ENCODE data around the gene OTULINL. TPM values are rescaled to one million over a fixed set of nuclear protein-coding genes. Genes with fewer than 3 reads are reported as not detected.

The OTULINL gene
- total RNA-seq: under 0.01 and 0.17 TPM in 2 replicates

DNA sequence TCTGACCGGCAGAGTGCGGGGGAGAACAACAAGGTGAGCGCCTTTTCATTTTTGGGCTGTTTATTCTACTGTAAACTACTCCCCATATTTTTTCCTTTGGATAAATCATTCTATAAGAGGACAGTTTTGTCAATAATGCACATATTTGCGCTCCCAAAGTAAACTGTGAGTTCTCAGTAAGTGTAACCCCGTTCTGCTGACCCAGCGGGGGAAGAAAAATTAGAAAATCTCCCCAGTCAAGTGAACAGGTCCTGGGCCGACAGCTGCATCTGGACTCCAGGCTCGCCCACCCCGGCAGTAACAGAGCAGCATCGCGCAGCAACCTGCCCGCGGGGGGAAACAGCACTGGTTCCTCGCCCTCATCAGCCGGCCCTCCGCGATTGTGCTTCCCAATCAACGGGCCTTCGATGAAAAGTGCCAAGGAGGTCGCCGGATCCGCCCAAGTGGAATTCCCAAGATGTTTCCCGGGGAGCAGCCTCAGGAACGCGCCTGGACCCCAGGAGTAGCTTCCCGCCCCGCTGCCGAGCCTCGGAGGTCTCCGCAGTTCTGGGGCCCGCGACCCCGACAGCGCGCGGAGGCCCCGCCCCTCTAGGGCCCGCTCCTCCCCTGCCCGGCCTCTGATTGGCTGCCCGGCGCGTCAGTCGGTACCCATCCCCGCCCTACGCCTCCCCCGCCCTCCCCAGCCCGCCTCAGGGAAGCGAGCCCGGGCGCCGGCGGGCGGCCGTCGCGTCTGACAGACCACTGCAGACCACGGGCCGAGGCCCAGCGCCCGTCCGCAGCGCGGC is at the start of gene OTULINL:
Gene OTULINL (plus strand): TSS at position 687 of the 785 bp plus-strand sequence. CDS start 103 bp downstream, outside the sequence.

Other genes with a start within 250 kb of the OTULINL start
- 24.1 and 28.4 TPM in 2 replicates for gene OTULIN, start 82.9 kb downstream of the OTULINL start, total RNA-seq

Measured in smooth muscle cell of trachea (primary cell).